OCI-LY7 (cell line): Measurements from ENCODE around the gene SERHL2. TPM values are rescaled to one million over a fixed set of nuclear protein-coding genes. Genes with fewer than 3 reads are reported as not detected.
"Not testable (repeated sequence)": the region's sequence is repeated elsewhere in the genome, so short reads cannot be mapped to it uniquely, and the experiment has no call there.

Source experiments
- Bru-seq: library from RNA; stranded (reverse); fragments of 400-500 nt; gene quantifications from one replicate; lab custom pipeline; 2021; lab: Mats Ljungman, UMichigan
- BruChase-seq, 2 experiments: library from RNA; stranded (reverse); fragments of 400-500 nt; gene quantifications; one replicate each; lab custom pipeline; 2021; lab: Mats Ljungman, UMichigan
- BruUV-seq: library from RNA; stranded (reverse); fragments of 400-500 nt; replicated peaks from 2 replicates; lab custom pipeline; 2021; lab: Mats Ljungman, UMichigan
- CTCF ChIA-PET: fragments of 300-600 bp; sonication (Branson Sonifier 250); formaldehyde crosslinking; loops from one replicate; lab custom pipeline; 2022; ENCODE audit warnings: antibody characterized with exemption; ENCODE audit not compliant: unreplicated experiment; lab: Charles Lee
- POLR2A ChIA-PET: fragments of 300-600 bp; sonication (Branson Sonifier 250); formaldehyde crosslinking; loops from one replicate; lab custom pipeline; 2022; ENCODE audit warnings: antibody characterized with exemption; lab: Charles Lee
- DNase-seq: peaks from one replicate; pipeline ENCODE4 v3.0.0-alpha.2; 2015; ENCODE audit warnings: low spot score
- H2AFZ ChIP-seq: fragments of 200-600 bp; sonication (generic), shearing (Covaris generic); 2 replicates; pipeline ENCODE4 v1.6.1; 2014; ENCODE audit warnings: mild to moderate bottlenecking, antibody characterized with exemption, low read length, moderate library complexity
- H3K27ac ChIP-seq: fragments of 200-600 bp; sonication (generic); 2 replicates; pipeline ENCODE4 v1.5.1; 2014; ENCODE audit warnings: mixed run types, low read depth, mild to moderate bottlenecking, moderate library complexity, low read length, inconsistent platforms; ENCODE audit not compliant: poor library complexity, severe bottlenecking
- H3K36me3 ChIP-seq: fragments of 200-600 bp; sonication (generic); 2 replicates; pipeline ENCODE4 v1.6.1; 2014; ENCODE audit warnings: mild to moderate bottlenecking, antibody characterized with exemption, low read length, moderate library complexity, mixed read lengths; ENCODE audit not compliant: insufficient read depth
- H3K4me1 ChIP-seq: fragments of 200-600 bp; sonication (generic); 2 replicates; pipeline ENCODE4 v1.5.1; 2014; ENCODE audit warnings: mild to moderate bottlenecking, low read length; ENCODE audit not compliant: insufficient read depth, poor library complexity, severe bottlenecking
- H3K4me2 ChIP-seq: fragments of 200-600 bp; sonication (generic); 2 replicates; pipeline ENCODE4 v1.6.1; 2014; ENCODE audit warnings: mild to moderate bottlenecking, low read length
- H3K4me3 ChIP-seq: fragments of 200-600 bp; sonication (generic); 2 replicates; pipeline ENCODE4 v1.5.1; 2014; ENCODE audit warnings: mild to moderate bottlenecking, low read depth, low read length; ENCODE audit not compliant: poor library complexity, severe bottlenecking
- H3K79me2 ChIP-seq: fragments of 200-600 bp; sonication (generic); 2 replicates; pipeline ENCODE4 v1.6.1; 2016; ENCODE audit warnings: low read depth, mild to moderate bottlenecking, low read length, moderate library complexity, mixed read lengths; ENCODE audit not compliant: insufficient read depth
- H3K9me2 ChIP-seq: fragments of 200-600 bp; sonication (generic); 2 replicates; pipeline ENCODE4 v1.6.1; 2016; ENCODE audit warnings: mild to moderate bottlenecking, low read length, mixed read lengths; ENCODE audit not compliant: insufficient read depth
- H3K9me3 ChIP-seq: fragments of 200-600 bp; sonication (generic); 2 replicates; pipeline ENCODE4 v1.6.1; 2014; ENCODE audit warnings: mild to moderate bottlenecking, mixed run types, low read length, mixed read lengths
- H4K20me1 ChIP-seq: fragments of 200-600 bp; sonication (generic); 2 replicates; pipeline ENCODE4 v1.6.1; 2014; ENCODE audit warnings: mild to moderate bottlenecking, antibody characterized with exemption, low read length, moderate library complexity, mixed read lengths; ENCODE audit not compliant: insufficient read depth
- EZH2phosphoT487 ChIP-seq: fragments of 200-600 bp; sonication (generic); IDR thresholded peaks from 2 replicates; pipeline ENCODE4 v1.6.1; 2018; ENCODE audit warnings: low read depth, borderline replicate concordance, mild to moderate bottlenecking, mixed run types, antibody characterized with exemption, low read length, moderate library complexity, mixed read lengths
- intact Hi-C: fragments of 100-400 bp; cut with micrococcal nuclease; formaldehyde crosslinking; loops from one replicate; pipeline ENCODE4 v1.10.0; 2022; ENCODE audit not compliant: unreplicated experiment
- long read RNA-seq: library from polyadenylated mRNA; stranded (forward); transcript quantifications from one replicate; pipeline ENCODE4 v2.0.0, GENCODE V29; 2022
- total RNA-seq, 2 experiments: library from RNA; depleted of rRNA in 1 of 2; stranded (reverse); fragments of >200 nt in 1 of 2; shearing (Covaris generic) in 1 of 2; gene quantifications; 2 replicates each; pipeline ENCODE4 v1.2.3, GENCODE V29; 2014 to 2022
- TF ChIP-seq, protein P1 (sequence below): fragments of 200-600 bp; sonication (generic); conservative IDR thresholded peaks from 2 replicates; pipeline ENCODE4 v1.5.1; 2014; ENCODE audit warnings: mild to moderate bottlenecking, antibody characterized with exemption, low read length, moderate library complexity, mixed read lengths

The SERHL2 gene
- total RNA-seq (2014; rRNA removed; shearing (Covaris generic)): 93.9 and 98.0 TPM in 2 replicates
- 36.4 and 39.5 TPM in 2 replicates for total RNA-seq (2022)
- percentile 68 among the genes with signal in this experiment for Bru-seq, nascent RNA
- BruChase-seq, experiment 1, labeled RNA remaining after a 6-hour chase: percentile 68 among the genes with signal in this experiment
- BruChase-seq, experiment 2, labeled RNA remaining after a 2-hour chase: percentile 67 among the genes with signal in this experiment
- long read RNA-seq, partial matches to known transcripts: 3 of 57 reads
- long read RNA-seq, other reads (novel, unspliced or antisense): 54 of 57 reads

DNA sequence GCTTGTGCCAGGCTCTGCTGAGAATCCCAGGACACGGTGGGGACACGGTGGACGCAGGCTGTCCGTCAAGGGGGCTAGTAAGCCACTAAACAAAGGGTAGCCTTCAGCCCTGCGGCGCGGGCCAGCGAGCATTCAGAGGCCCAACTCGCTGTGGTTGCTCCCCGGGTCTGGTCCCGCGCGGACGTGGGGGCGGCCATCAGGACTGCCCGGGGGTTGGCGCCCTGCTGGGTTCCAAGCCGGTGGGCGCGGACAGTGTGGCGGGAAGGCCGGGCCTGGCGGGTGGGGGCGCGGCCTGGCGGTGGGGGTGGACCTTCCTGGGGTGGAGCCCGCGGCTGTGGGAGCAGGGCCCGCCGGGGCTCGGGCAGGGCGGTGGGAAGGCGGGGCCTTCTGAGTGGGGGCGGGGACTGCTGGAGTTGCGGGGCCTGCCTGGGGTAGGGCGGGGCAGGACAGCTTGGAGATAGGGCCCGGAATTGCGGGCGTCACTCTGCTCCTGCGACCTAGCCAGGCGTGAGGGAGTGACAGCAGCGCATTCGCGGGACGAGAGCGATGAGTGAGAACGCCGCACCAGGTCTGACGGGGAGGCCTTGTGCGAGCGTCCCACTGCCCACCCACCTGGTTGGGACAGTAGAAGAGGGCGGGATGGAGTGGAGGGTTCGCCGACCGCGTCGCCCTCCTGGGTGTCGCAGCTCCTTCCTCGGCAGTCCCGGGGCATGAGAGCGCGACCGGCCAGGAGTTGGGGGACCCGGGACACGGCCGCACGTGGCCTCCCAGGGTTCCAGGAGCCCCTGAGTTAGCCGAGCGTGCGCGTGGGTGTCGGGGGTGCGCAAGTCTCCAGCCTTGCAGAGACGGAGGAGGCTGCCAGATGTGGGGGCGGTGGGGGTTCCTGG is at the start of gene SERHL2:
Gene SERHL2 (plus strand): TSS at position 482 of the 887 bp plus-strand sequence. CDS start 65 bp downstream, at position 547.
- BruUV-seq: TSS peak; percentile 45
- intact Hi-C loops: loop anchor here (2.0 to 5.0 kb wide), 3 partner anchors 36 to 111 kb away; partner anchors contain the start of gene RRP7A
- peak within 1 kb of the TSS; percentile 70 for H3K4me3 ChIP-seq

DNA sequence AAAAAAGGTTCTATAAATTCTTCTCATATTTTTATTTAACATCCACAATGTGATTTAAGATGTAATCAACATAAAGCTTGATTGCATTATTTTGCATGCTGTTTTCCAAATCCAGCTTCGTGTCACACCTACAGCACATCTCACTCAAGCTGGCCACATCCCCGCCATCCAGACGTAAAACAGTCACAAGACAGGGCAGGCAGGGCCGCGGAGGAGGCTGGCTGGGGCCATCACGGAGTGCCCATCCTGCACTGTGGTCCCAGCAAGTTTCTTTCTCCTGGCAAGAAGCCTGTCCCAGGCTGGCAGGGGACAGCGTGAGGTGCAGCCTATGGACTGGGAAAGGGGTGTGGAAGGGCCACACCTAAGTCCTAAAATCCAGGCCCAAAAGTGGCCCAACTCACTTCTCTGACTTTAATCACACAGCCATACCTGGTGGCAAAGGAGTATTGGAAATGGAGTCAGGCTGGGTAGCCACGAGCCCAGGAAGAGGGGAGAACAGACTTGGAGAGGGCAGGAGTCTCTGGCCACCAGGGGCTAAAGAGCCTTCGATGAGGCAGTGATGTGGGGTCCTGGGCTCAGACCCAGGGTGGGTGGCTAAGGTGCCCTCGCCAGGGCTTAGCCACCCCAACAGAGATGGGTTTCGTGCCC is 45.3 kb upstream of the SERHL2 start:
- Histone ChIP-seq H3K4me1 (peaks cover 38% of the 10 kb centered on the region), H3K36me3 (peaks cover 25% of the 10 kb centered on the region)
- TSS peak; percentile 17 for BruUV-seq
- intact Hi-C loops, DNase-seq, H3K79me2 ChIP-seq, H3K4me3 ChIP-seq, CTCF ChIA-PET, H3K9me3 ChIP-seq, H3K9me2 ChIP-seq, H3K4me2 ChIP-seq, H2AFZ ChIP-seq, H3K27ac ChIP-seq, H4K20me1 ChIP-seq: not testable (repeated sequence)
- POLR2A ChIA-PET: interaction anchor here (0.6 to 1.0 kb wide), 2 partner anchors 105 to 208 kb away, joined by 3 to 6 read pairs; no protein-coding TSS in a partner anchor

More for the DNA sequence above, at the start of gene SERHL2:
- H2AFZ ChIP-seq: peak within 1 kb of the TSS; percentile 11; the same call in 1 of the 2 replicates
- TF ChIP-seq EZH2phosphoT487: no peak
- TF ChIP-seq, protein P1, sequence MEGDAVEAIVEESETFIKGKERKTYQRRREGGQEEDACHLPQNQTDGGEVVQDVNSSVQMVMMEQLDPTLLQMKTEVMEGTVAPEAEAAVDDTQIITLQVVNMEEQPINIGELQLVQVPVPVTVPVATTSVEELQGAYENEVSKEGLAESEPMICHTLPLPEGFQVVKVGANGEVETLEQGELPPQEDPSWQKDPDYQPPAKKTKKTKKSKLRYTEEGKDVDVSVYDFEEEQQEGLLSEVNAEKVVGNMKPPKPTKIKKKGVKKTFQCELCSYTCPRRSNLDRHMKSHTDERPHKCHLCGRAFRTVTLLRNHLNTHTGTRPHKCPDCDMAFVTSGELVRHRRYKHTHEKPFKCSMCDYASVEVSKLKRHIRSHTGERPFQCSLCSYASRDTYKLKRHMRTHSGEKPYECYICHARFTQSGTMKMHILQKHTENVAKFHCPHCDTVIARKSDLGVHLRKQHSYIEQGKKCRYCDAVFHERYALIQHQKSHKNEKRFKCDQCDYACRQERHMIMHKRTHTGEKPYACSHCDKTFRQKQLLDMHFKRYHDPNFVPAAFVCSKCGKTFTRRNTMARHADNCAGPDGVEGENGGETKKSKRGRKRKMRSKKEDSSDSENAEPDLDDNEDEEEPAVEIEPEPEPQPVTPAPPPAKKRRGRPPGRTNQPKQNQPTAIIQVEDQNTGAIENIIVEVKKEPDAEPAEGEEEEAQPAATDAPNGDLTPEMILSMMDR: no peak
- H3K4me2 ChIP-seq: peak within 1 kb of the TSS; percentile 76
- no peaks in the 10 kb centered on the region for H3K36me3 ChIP-seq
- peak within 1 kb of the TSS; percentile 99 for H3K27ac ChIP-seq
- H3K4me1 ChIP-seq: peaks cover 51% of the 10 kb centered on the region
- ChIA-PET POLR2A (interaction anchor here (0.8 kb wide), 1 partner anchor 61 kb away, joined by 3 read pairs; the partner anchor contains the start of gene POLDIP3), CTCF (no interaction called here)
- DNase-seq: peak; percentile 87
- H4K20me1 ChIP-seq: no peaks in the 10 kb centered on the region
- H3K79me2 ChIP-seq: no peaks in the 10 kb centered on the region; the same call in 1 of the 2 replicates
- no peaks in the 10 kb centered on the region for H3K9me3 ChIP-seq
- H3K9me2 ChIP-seq: no peaks in the 10 kb centered on the region

DNA sequence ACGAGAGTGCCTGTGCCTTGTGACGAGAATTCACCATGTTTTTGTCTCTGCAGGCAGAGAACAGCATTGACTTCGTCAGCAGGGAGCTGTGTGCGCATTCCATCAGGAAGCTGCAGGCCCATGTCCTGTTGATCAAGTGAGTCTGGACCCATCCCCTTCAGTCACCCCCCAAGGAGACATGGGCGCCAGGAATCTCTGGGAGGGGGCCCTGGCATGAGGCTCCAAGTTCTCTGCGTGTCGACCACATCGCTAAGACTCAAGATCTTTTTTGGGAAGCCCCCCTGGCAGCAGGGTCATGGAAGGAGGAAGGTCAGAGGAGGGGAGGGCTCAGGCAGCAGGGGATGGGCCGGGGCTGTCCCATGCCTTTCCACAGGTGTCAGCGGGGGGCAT is 44.8 kb upstream of the SERHL2 start:
- H4K20me1 ChIP-seq, H3K9me3 ChIP-seq, CTCF ChIA-PET, intact Hi-C loops, H3K4me2 ChIP-seq, H3K4me3 ChIP-seq, DNase-seq, H2AFZ ChIP-seq, H3K9me2 ChIP-seq, BruUV-seq, H3K79me2 ChIP-seq: not testable (repeated sequence)
- peaks cover 38% of the 10 kb centered on the region for H3K4me1 ChIP-seq
- peak overlapping the region; percentile 68 for H3K27ac ChIP-seq
- H3K36me3 ChIP-seq: peaks cover 30% of the 10 kb centered on the region
- POLR2A ChIA-PET: interaction anchor here (1.0 kb wide), 1 partner anchor 105 kb away, joined by 6 read pairs; no protein-coding TSS in a partner anchor
